ENCODE data around the gene KHDC1. TPM values are rescaled to one million over a fixed set of nuclear protein-coding genes. Genes with fewer than 3 reads are reported as not detected.
"Not testable (repeated sequence)": the region's sequence is repeated elsewhere in the genome, so short reads cannot be mapped to it uniquely, and the experiment has no call there.

KHDC1 gene
- total RNA-seq, 1 experiment from 2014 or later, result 0.66 TPM

DNA sequence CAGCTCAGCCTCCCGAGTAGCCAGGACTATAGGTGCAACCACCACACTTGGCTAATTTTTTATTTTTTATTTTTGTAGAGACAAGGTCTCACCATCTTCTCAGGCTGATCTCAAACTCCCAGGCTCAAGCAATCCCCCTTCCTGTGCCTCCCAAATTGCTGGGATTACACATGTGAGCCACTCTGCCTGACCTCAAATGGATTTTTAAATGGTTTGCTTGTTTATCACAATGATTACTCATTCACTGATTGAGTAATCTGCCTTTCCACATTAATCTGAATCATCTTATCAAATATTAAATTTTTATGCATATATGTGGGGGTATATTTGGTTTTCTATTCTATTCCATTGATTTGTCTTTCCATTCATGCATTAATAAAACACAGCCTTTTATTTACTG lies 28.3 kb downstream of the KHDC1 start:
- H3K36me3 ChIP-seq, result no peaks in the 10 kb centered on the region
- H3K4me3 ChIP-seq, result no peak overlapping the region
- H3K9me3 ChIP-seq (replicated peaks), result no peaks in the 10 kb centered on the region
- no peak overlapping the region for H3K27ac ChIP-seq
- DNase-seq (ENCODE audit: low read depth in 1 of 2, low spot score in 2 of 2), result no peak
- no peaks in the 10 kb centered on the region for H3K4me1 ChIP-seq (replicated peaks)
- no peaks in the 10 kb centered on the region for H3K27me3 ChIP-seq (replicated peaks)

DNA sequence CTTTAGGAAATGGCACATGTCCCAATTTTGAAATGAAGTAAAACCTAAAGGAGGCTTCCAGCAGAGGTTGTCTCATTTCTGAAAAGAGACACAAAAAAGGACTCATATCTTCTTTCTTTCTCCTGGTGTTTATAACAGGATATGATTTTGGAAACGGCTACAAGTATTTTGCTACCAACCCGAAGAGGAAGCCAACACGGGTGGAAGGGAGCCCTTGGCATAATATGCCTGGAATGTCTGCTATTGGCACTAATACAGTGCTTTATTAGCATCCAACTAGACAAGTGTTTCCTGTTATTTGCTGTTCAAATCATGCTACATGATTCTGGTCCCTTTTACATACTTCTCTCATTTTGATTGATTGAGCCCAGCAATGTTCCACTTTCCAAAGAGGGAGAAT lies 29.0 kb downstream of the KHDC1 start:
- not testable (repeated sequence) for H3K36me3 ChIP-seq; H3K27ac ChIP-seq; H3K27me3 ChIP-seq (replicated peaks); H3K4me3 ChIP-seq; H3K4me1 ChIP-seq (replicated peaks); H3K9me3 ChIP-seq (replicated peaks); DNase-seq (ENCODE audit: low read depth in 1 of 2, low spot score in 2 of 2)

GRCh38 chr6:73233048-73233447 lies 29.9 kb downstream of the KHDC1 start:
- H3K4me3 ChIP-seq, result no peak overlapping the region
- no peaks in the 10 kb centered on the region for H3K27me3 ChIP-seq (replicated peaks)
- H3K4me1 ChIP-seq (replicated peaks), result no peaks in the 10 kb centered on the region
- no peaks in the 10 kb centered on the region for H3K36me3 ChIP-seq
- DNase-seq (ENCODE audit: low read depth in 1 of 2, low spot score in 2 of 2), result no peak
- H3K27ac ChIP-seq, result no peak overlapping the region
- H3K9me3 ChIP-seq (replicated peaks), result no peaks in the 10 kb centered on the region

GRCh38 chr6:73231986-73232391 lies 31.0 kb downstream of the KHDC1 start:
- H3K4me3 ChIP-seq, result no peak overlapping the region
- no peaks in the 10 kb centered on the region for H3K27me3 ChIP-seq (replicated peaks)
- H3K9me3 ChIP-seq (replicated peaks), result no peaks in the 10 kb centered on the region
- no peak overlapping the region for H3K27ac ChIP-seq
- H3K36me3 ChIP-seq, result no peaks in the 10 kb centered on the region
- no peak for DNase-seq (ENCODE audit: low read depth in 1 of 2, low spot score in 2 of 2)
- H3K4me1 ChIP-seq (replicated peaks), result no peaks in the 10 kb centered on the region

GRCh38 chr6:73227606-73228255 lies 35.3 kb downstream of the KHDC1 start:
- Histone ChIP-seq H3K4me3 (no peak overlapping the region), H3K9me3 (replicated peaks) (no peaks in the 10 kb centered on the region), H3K27me3 (replicated peaks) (no peaks in the 10 kb centered on the region), H3K4me1 (replicated peaks) (no peaks in the 10 kb centered on the region), H3K27ac (no peak overlapping the region), H3K36me3 (no peaks in the 10 kb centered on the region)
- DNase-seq (ENCODE audit: low read depth in 1 of 2, low spot score in 2 of 2), result no peak

GRCh38 chr6:73225396-73225795 lies 37.6 kb downstream of the KHDC1 start, which contains the start of gene KHDC1L:
TSS of gene KHDC1L (minus strand) at chr6:73225496. CDS start at chr6:73225408, 88 bp downstream.
- H3K4me1 ChIP-seq (replicated peaks), result no peaks in the 10 kb centered on the region
- no peaks in the 10 kb centered on the region for H3K36me3 ChIP-seq
- no peaks in the 10 kb centered on the region for H3K27me3 ChIP-seq (replicated peaks)
- H3K27ac ChIP-seq, result no peak within 1 kb of the TSS
- H3K4me3 ChIP-seq, result no peak within 1 kb of the TSS
- DNase-seq (ENCODE audit: low read depth in 1 of 2, low spot score in 2 of 2), result no peak
- no peaks in the 10 kb centered on the region for H3K9me3 ChIP-seq (replicated peaks)

DNA sequence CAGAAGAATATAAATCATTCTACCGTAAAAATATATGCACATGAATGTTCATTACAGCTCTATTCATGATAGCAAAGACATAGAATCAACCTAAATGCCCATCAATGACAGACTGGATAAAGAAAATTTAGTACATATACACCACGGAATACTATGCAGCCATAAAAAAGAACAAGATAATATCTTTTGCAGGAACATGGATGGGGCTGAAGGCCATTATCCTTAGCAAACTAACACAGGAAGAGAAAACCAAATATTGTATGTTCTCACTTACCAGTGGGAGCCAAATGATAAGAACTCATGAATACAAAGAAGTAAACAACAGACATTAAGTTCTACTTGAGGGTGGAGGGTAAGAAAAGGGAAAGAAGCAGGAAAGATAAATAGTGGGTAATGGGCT lies 46.1 kb downstream of the KHDC1 start:
- H3K9me3 ChIP-seq (replicated peaks), result no peaks in the 10 kb centered on the region
- no peak overlapping the region for H3K27ac ChIP-seq
- no peak overlapping the region for H3K4me3 ChIP-seq
- H3K4me1 ChIP-seq (replicated peaks), result no peaks in the 10 kb centered on the region
- DNase-seq (ENCODE audit: low read depth in 1 of 2, low spot score in 2 of 2), result no peak
- no peaks in the 10 kb centered on the region for H3K27me3 ChIP-seq (replicated peaks)
- no peaks in the 10 kb centered on the region for H3K36me3 ChIP-seq

- H3K4me3 ChIP-seq, result no peak overlapping the region
- H3K36me3 ChIP-seq, result no peaks in the 10 kb centered on the region
- H3K4me1 ChIP-seq (replicated peaks), result no peaks in the 10 kb centered on the region
- H3K9me3 ChIP-seq (replicated peaks), result no peaks in the 10 kb centered on the region
- no peak overlapping the region for H3K27ac ChIP-seq
- DNase-seq (ENCODE audit: low read depth in 1 of 2, low spot score in 2 of 2), result no peak
- H3K27me3 ChIP-seq (replicated peaks), result no peaks in the 10 kb centered on the region
Observed at GRCh38 chr6:73209117-73209516, 53.9 kb downstream of the KHDC1 start.

DNA sequence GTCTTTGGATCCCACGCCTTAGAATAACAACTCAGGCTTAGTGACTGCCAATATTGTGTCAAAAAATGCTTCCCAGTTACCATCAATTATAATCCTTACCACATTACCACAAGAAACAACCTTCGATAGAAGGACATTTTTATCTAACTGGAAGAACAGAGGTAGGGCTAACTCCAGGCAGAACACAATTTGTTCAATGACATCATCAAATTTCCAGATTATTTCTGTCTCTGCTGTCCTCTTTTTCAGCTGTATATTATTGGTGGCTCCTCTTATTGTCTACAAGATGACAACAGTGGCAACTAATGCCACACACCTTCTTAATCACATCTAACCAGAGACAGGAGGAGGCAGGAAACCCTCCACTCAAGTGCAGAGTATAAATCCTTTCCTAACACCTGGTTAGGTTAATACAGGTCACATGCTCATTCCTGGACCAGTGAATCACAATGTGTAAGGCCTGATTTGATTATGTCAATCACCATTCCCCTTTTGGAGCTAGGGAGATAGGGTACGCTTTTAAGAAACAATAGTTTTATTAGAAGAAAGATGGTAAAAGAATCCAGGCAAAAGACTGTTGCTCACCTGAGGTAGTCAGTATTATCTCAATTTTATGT lies 55.7 kb downstream of the KHDC1 start:
- Histone ChIP-seq H3K27me3 (replicated peaks) (no peaks in the 10 kb centered on the region), H3K27ac (no peak overlapping the region), H3K4me1 (replicated peaks) (no peaks in the 10 kb centered on the region), H3K4me3 (no peak overlapping the region), H3K36me3 (no peaks in the 10 kb centered on the region), H3K9me3 (replicated peaks) (no peaks in the 10 kb centered on the region)
- no peak for DNase-seq (ENCODE audit: low read depth in 1 of 2, low spot score in 2 of 2)

DNA sequence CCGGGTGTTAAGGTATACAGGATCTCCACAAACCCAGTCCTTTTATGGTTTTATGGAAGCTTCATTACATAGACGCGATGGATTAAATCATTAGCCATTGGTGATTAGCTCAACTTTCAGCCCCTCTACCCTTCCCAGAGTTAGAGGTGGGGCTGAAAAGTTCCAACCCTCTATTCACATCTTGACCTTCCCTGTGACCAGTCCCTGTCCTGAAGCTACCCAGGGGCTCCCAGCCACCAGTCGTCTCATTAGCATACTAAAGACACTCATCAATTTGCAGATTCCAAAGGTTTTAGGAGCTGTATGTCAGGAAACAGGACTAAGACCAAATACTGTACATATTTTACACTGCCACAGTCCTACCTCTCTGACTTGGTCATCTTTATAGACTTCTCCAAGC lies 58.7 kb downstream of the KHDC1 start:
- H3K27ac ChIP-seq, result no peak overlapping the region
- DNase-seq (ENCODE audit: low read depth in 1 of 2, low spot score in 2 of 2), result no peak
- H3K27me3 ChIP-seq (replicated peaks), result no peaks in the 10 kb centered on the region
- H3K4me3 ChIP-seq, result no peak overlapping the region
- no peaks in the 10 kb centered on the region for H3K9me3 ChIP-seq (replicated peaks)
- no peaks in the 10 kb centered on the region for H3K36me3 ChIP-seq
- no peaks in the 10 kb centered on the region for H3K4me1 ChIP-seq (replicated peaks)

GRCh38 chr6:73203098-73203497 lies 59.9 kb downstream of the KHDC1 start:
- no peaks in the 10 kb centered on the region for H3K27me3 ChIP-seq (replicated peaks)
- no peaks in the 10 kb centered on the region for H3K36me3 ChIP-seq
- no peak overlapping the region for H3K4me3 ChIP-seq
- no peak overlapping the region for H3K27ac ChIP-seq
- H3K4me1 ChIP-seq (replicated peaks), result no peaks in the 10 kb centered on the region
- no peaks in the 10 kb centered on the region for H3K9me3 ChIP-seq (replicated peaks)
- no peak for DNase-seq (ENCODE audit: low read depth in 1 of 2, low spot score in 2 of 2)

GRCh38 chr6:73200735-73201134 lies 62.3 kb downstream of the KHDC1 start:
- no peak for DNase-seq (ENCODE audit: low read depth in 1 of 2, low spot score in 2 of 2)

GRCh38 chr6:73200247-73200646 lies 62.7 kb downstream of the KHDC1 start:
- H3K4me1 ChIP-seq (replicated peaks), result no peaks in the 10 kb centered on the region
- no peak overlapping the region for H3K4me3 ChIP-seq
- H3K36me3 ChIP-seq, result no peaks in the 10 kb centered on the region
- no peak for DNase-seq (ENCODE audit: low read depth in 1 of 2, low spot score in 2 of 2)
- no peak overlapping the region for H3K27ac ChIP-seq
- H3K9me3 ChIP-seq (replicated peaks), result no peaks in the 10 kb centered on the region
- H3K27me3 ChIP-seq (replicated peaks), result no peaks in the 10 kb centered on the region

More at GRCh38 chr6:73200735-73201134, 62.3 kb downstream of the KHDC1 start:
- H3K9me3 ChIP-seq (replicated peaks), result no peaks in the 10 kb centered on the region
- no peaks in the 10 kb centered on the region for H3K36me3 ChIP-seq
- no peak overlapping the region for H3K27ac ChIP-seq
- no peaks in the 10 kb centered on the region for H3K4me1 ChIP-seq (replicated peaks)
- no peaks in the 10 kb centered on the region for H3K27me3 ChIP-seq (replicated peaks)
- H3K4me3 ChIP-seq, result no peak overlapping the region

DNA sequence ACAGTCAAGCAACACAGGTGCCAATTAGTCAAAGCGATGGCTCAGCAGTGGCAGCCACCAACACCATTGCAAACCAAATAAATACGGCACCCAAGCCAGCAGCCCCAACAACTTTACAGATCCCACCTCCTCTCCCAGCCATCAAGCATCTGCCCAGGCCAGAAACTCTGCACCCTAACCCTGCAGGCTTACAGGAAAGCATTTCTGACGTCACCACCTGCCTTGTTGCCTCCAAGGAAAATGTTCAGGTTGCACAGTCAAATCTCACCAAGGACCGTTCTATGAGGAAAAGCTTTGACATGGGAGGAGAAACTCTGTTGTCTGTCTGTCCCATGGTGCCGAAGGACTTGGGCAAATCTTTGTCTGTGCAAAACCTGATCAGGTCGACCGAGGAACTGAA lies 68.3 kb downstream of the KHDC1 start:
- H3K27ac ChIP-seq, result no peak overlapping the region
- DNase-seq (ENCODE audit: low read depth in 1 of 2, low spot score in 2 of 2), result no peak
- H3K4me3 ChIP-seq, result no peak overlapping the region
- no peaks in the 10 kb centered on the region for H3K36me3 ChIP-seq
- H3K4me1 ChIP-seq (replicated peaks), result no peaks in the 10 kb centered on the region
- H3K9me3 ChIP-seq (replicated peaks), result no peaks in the 10 kb centered on the region
- H3K27me3 ChIP-seq (replicated peaks), result no peaks in the 10 kb centered on the region

GRCh38 chr6:73193302-73193701 lies 69.7 kb downstream of the KHDC1 start:
- H3K4me1 ChIP-seq (replicated peaks); H3K27me3 ChIP-seq (replicated peaks); DNase-seq (ENCODE audit: low read depth in 1 of 2, low spot score in 2 of 2); H3K36me3 ChIP-seq; H3K4me3 ChIP-seq; H3K27ac ChIP-seq; H3K9me3 ChIP-seq (replicated peaks): not testable (repeated sequence)
